Esophagus muscularis mucosa (tissue), 4 donors: ENCODE results near the gene GPBP1L1. TPM values are rescaled to one million over a fixed set of nuclear protein-coding genes. Genes with fewer than 3 reads are reported as not detected.

Experiments
- DNase-seq: peaks from one replicate; pipeline ENCODE4 v3.0.0-alpha.2; 2017; ENCODE audit errors: extremely low spot score
- H3K27ac ChIP-seq, 4 donors: fragments of 200-600 bp; sonication (generic); replicated peaks in 1 of 4; 1 replicate in 3 of 4; 2 replicates in 1 of 4; pipeline ENCODE4 v1.5.1; 2016 to 2019; ENCODE audit warnings: mild to moderate bottlenecking in 1 of 4
- H3K27me3 ChIP-seq, 4 donors: fragments of 200-600 bp; sonication (generic); one replicate each; pipeline versions ENCODE4 v1.5.1 to v1.6.0; 2016 to 2019
- H3K36me3 ChIP-seq, 4 donors: fragments of 200-600 bp; sonication (generic); one replicate each; pipeline ENCODE4 v1.5.1; 2016 to 2019
- H3K4me1 ChIP-seq, 4 donors: fragments of 200-600 bp; sonication (generic); one replicate each; pipeline ENCODE4 v1.5.1; 2016 to 2019
- H3K4me3 ChIP-seq, 4 donors: fragments of 200-600 bp; sonication (generic); 1 replicate in 2 of 4; 2 replicates in 2 of 4; pipeline ENCODE4 v1.5.1; 2016 to 2019; ENCODE audit warnings: mild to moderate bottlenecking in 4 of 4, moderate library complexity in 1 of 4
- H3K9me3 ChIP-seq, 4 donors: fragments of 200-600 bp; sonication (generic); 1 replicate in 3 of 4; 2 replicates in 1 of 4; pipeline ENCODE4 v1.5.1; 2016 to 2019
- CTCF ChIP-seq, 3 experiments: fragments of 200-600 bp in 2 of 3; fragments of 450-650 bp in 1 of 3; sonication (generic) in 2 of 3; IDR thresholded peaks; one replicate each; pipeline ENCODE4 v1.5.1; 2017 to 2019; ENCODE audit warnings: antibody characterized with exemption in 3 of 3, mild to moderate bottlenecking in 2 of 3, moderate library complexity in 1 of 3
- EP300 ChIP-seq: sonication (generic); formaldehyde crosslinking; IDR thresholded peaks from one replicate; pipeline ENCODE4 v1.6.1; 2017; ENCODE audit warnings: antibody characterized with exemption
- POLR2A ChIP-seq: fragments of 450-650 bp; IDR thresholded peaks from one replicate; pipeline ENCODE4 v1.6.1; 2017; ENCODE audit warnings: antibody characterized with exemption, moderate library complexity, mild to moderate bottlenecking, low read depth
- POLR2AphosphoS5 ChIP-seq, 2 donors: sonication (generic); formaldehyde crosslinking; IDR thresholded peaks; one replicate each; pipeline ENCODE4 v1.6.1; 2017; ENCODE audit warnings: antibody characterized with exemption in 2 of 2
- WGBS: methylation state at CpG from one replicate; pipeline ENCODE4 v1.1.5; 2018; 5-methylcytosine and 5-hydroxymethylcytosine counted together
- intact Hi-C: fragments of 100-400 bp; cut with DNase I; formaldehyde crosslinking; loops from one replicate; pipeline ENCODE4 v1.15.1; 2023
- total RNA-seq, 4 donors: library from RNA; depleted of rRNA; stranded (reverse); fragments of >200 nt; gene quantifications; one replicate each; pipeline versions ENCODE4 v1.1.0 to v1.2.1, GENCODE V29; 2016

GPBP1L1 gene
- total RNA-seq, 4 donors from 2014 or later = 87.6 to 110 (median 98.7) TPM

DNA sequence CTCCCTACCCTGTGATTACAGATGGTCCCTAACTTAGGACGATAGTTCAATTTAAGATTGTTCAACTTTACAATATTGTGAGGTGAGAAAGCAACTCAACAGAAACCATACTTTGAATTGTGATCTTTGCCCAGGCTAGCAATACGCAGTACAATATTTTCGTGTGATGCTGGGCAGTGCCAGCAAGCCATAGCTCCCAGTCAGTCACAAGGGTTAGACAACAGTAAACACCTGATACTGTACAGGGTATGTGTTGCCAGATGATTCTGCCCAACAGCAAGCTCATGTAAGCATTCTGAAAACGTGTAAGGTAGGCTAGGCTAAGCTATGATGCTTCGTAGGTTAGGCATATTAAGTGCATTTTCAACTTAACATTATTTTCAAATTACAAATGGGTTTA is 11.9 kb downstream of the GPBP1L1 start:
- H3K4me3 ChIP-seq = no peak overlapping the region
- WGBS = 83% methylated on average over 5 of the region's 5 CpGs
- H3K27ac ChIP-seq = no peak overlapping the region
- intact Hi-C loops = no loop called here
- H3K9me3 ChIP-seq = no peaks in the 10 kb centered on the region
- peaks cover 54 to 92% (median 81%) of the 10 kb centered on the region in 4 donors for H3K4me1 ChIP-seq
- H3K36me3 ChIP-seq = no peaks in the 10 kb centered on the region
- H3K27me3 ChIP-seq = no peaks in the 10 kb centered on the region
- no peak for TF ChIP-seq POLR2AphosphoS5 (IDR thresholded peaks at IDR 0.05)
- TF ChIP-seq EP300 = no peak
- DNase-seq = no peak

- no peaks in the 10 kb centered on the region for H3K36me3 ChIP-seq
- peaks cover 55 to 92% (median 81%) of the 10 kb centered on the region in 4 donors for H3K4me1 ChIP-seq
- H3K9me3 ChIP-seq = no peaks in the 10 kb centered on the region
- DNase-seq = no peak
- no peak overlapping the region for H3K4me3 ChIP-seq
- H3K27ac ChIP-seq = no peak overlapping the region
- no peaks in the 10 kb centered on the region for H3K27me3 ChIP-seq
- 96% methylated on average over 4 of the region's 4 CpGs for WGBS
- intact Hi-C loops = no loop called here
- TF ChIP-seq CTCF (IDR thresholded peaks at IDR 0.05) (no peak), POLR2AphosphoS5 (IDR thresholded peaks at IDR 0.05) (no peak), POLR2A (no peak), EP300 (no peak)
These were observed 12.4 kb downstream of the GPBP1L1 start for GRCh38 chr1:45673956-45674355.

DNA sequence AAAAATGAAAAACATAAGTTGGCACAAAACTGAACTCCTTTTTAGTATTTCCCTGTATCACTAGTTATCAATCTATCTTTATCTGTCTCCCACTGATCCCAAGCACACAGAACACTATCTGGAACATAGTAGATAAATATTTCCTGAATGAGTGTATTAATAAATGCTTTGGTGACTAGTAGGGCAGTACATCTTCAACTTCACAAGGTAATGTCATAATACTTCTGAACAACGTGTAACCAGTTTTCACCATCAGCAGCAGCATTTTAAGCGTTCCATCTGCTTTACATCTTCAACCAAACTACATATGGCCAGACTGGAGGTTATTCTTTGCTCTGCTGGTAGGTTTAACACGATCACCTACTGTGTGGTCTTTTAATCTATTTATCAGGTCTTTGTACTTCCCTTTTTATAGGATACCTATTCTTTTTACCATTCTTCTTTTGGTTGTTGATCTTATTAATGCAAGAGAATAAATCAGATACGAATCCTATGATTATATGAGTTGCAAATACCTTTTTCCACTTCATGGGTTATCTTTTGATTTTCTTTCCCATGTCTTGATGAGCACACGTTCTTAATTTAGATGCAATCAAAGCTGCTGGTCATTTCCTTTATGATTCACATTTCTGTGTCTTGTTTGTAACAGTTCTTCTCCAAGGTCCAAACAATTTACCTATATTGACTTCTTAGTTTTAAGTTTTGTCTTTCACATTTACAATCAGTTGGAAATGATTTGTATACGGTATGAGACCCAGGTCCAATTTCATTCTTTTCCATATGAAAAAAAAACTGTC is 16.3 kb downstream of the GPBP1L1 start:
- TF ChIP-seq POLR2AphosphoS5 (IDR thresholded peaks at IDR 0.05) = no peak
- Histone ChIP-seq H3K36me3 (no peaks in the 10 kb centered on the region), H3K4me1 (peaks cover 57 to 76% (median 70%) of the 10 kb centered on the region in 4 donors), H3K4me3 (no peak overlapping the region), H3K9me3 (no peaks in the 10 kb centered on the region), H3K27me3 (no peaks in the 10 kb centered on the region), H3K27ac (no peak overlapping the region)
- DNase-seq = no peak
- WGBS = 63% methylated on average over 6 of the region's 6 CpGs
- intact Hi-C loops = no loop called here

- WGBS = 31% methylated on average over 1 of the region's 1 CpG
- Histone ChIP-seq H3K4me1 (peaks cover 51 to 69% (median 66%) of the 10 kb centered on the region in 4 donors), H3K4me3 (no peak overlapping the region), H3K27ac (no peak overlapping the region), H3K9me3 (no peaks in the 10 kb centered on the region), H3K27me3 (no peaks in the 10 kb centered on the region), H3K36me3 (no peaks in the 10 kb centered on the region)
- intact Hi-C loops = no loop called here
- DNase-seq = no peak
- TF ChIP-seq POLR2AphosphoS5 (IDR thresholded peaks at IDR 0.05) (no peak), CTCF (IDR thresholded peaks at IDR 0.05) (no peak), EP300 (no peak)
These were observed 17.0 kb downstream of the GPBP1L1 start for GRCh38 chr1:45669379-45669778.

- intact Hi-C loops = no loop called here
These were observed 17.8 kb downstream of the GPBP1L1 start for GRCh38 chr1:45668526-45668925.

More at GRCh38 chr1:45668526-45668925, 17.8 kb downstream of the GPBP1L1 start:
- no peak overlapping the region for H3K4me3 ChIP-seq
- peaks cover 45 to 60% (median 60%) of the 10 kb centered on the region in 4 donors for H3K4me1 ChIP-seq
- no peak for DNase-seq
- 97% methylated on average over 4 of the region's 4 CpGs for WGBS
- H3K27me3 ChIP-seq = no peaks in the 10 kb centered on the region
- H3K27ac ChIP-seq = no peak overlapping the region
- no peak for TF ChIP-seq EP300
- no peak for TF ChIP-seq CTCF (IDR thresholded peaks at IDR 0.05)
- no peak for TF ChIP-seq POLR2AphosphoS5 (IDR thresholded peaks at IDR 0.05)
- TF ChIP-seq POLR2A = no peak
- H3K36me3 ChIP-seq = peaks cover 0 to 4% (median 0%) of the 10 kb centered on the region in 4 donors
- H3K9me3 ChIP-seq = no peaks in the 10 kb centered on the region
